Fibroblast of pulmonary artery (primary cell): ENCODE data around the gene ENC1.
A peak's percentile ranks its signal among the peaks of the same experiment; 100 is the strongest.
"Not testable (repeated sequence)": the region's sequence is repeated elsewhere in the genome, so short reads cannot be mapped to it uniquely, and the experiment has no call there.

Source experiments
- DNase-seq: peaks from one replicate; pipeline ENCODE4 v3.0.0-alpha.2; 2010; ENCODE audit warnings: low read depth
- H3K4me3 ChIP-seq: replicated peaks from 2 replicates; pipeline ENCODE4 v1.5.1; 2011; ENCODE audit warnings: low read depth, mild to moderate bottlenecking, control low read depth, low read length, moderate library complexity
- TF ChIP-seq, protein P1 (sequence below): IDR thresholded peaks from 2 replicates; pipeline ENCODE4 v1.5.1; 2011; ENCODE audit warnings: mild to moderate bottlenecking, control low read depth, low read length, inconsistent platforms; ENCODE audit errors: missing control alignments

Gene ENC1

DNA sequence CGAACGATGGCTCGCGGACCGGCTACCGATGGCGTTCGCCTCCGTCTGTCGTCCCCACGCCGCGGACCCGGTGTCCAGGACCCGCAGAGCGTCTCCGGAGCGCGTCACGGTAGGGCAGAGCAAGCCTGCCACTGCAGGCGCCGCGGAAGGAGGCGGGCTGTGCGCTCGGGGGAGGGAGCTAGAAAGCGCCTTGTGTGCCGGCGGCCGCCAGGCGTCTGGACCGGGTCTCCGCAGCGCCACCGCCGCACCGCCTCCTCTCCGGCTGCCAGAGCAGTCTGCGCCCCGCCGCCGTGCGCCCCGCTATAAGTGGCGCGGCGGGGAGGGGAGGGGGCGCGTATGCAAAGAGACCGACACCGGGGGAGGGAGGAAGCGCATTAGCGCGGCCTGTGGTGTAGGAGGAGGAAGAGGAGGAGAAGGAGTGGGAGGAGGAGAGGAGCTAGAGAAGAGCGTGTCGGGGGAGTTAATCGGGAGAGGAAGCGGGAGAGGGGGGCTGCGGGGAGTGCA lies at the start of gene ENC1:
TSS of gene ENC1 (minus strand) at position 279 of the 504 bp plus-strand sequence. CDS start 4,243 bp downstream, outside the sequence.
- TF ChIP-seq, protein P1, sequence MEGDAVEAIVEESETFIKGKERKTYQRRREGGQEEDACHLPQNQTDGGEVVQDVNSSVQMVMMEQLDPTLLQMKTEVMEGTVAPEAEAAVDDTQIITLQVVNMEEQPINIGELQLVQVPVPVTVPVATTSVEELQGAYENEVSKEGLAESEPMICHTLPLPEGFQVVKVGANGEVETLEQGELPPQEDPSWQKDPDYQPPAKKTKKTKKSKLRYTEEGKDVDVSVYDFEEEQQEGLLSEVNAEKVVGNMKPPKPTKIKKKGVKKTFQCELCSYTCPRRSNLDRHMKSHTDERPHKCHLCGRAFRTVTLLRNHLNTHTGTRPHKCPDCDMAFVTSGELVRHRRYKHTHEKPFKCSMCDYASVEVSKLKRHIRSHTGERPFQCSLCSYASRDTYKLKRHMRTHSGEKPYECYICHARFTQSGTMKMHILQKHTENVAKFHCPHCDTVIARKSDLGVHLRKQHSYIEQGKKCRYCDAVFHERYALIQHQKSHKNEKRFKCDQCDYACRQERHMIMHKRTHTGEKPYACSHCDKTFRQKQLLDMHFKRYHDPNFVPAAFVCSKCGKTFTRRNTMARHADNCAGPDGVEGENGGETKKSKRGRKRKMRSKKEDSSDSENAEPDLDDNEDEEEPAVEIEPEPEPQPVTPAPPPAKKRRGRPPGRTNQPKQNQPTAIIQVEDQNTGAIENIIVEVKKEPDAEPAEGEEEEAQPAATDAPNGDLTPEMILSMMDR = peak; percentile 25
- peak within 1 kb of the TSS; percentile 93 for H3K4me3 ChIP-seq
- DNase-seq = peak; percentile 89

GRCh38 chr5:74686962-74687751 lies 46.6 kb upstream of the ENC1 start:
- H3K4me3 ChIP-seq = peak overlapping the region; percentile 88
- TF ChIP-seq, protein P1 = no peak
- DNase-seq = no peak

- peak overlapping the region; percentile 88 for H3K4me3 ChIP-seq
- peak; percentile 47 for DNase-seq
- TF ChIP-seq, protein P1 = no peak
Measured at GRCh38 chr5:74685979-74686631, 45.6 kb upstream of the ENC1 start.

- peak; percentile 80 for DNase-seq
- TF ChIP-seq, protein P1 = no peak
- H3K4me3 ChIP-seq = peak within 1 kb of the TSS; percentile 88
Measured at GRCh38 chr5:74684900-74685851, 44.6 kb upstream of the ENC1 start, which contains the start of gene HEXB. TSS of gene HEXB (plus strand) at chr5:74685233. CDS start at chr5:74685261, 28 bp downstream.

GRCh38 chr5:74679966-74680365 lies 39.4 kb upstream of the ENC1 start:
- DNase-seq = peak; percentile 28
- TF ChIP-seq, protein P1 = no peak
- no peak overlapping the region for H3K4me3 ChIP-seq

DNA sequence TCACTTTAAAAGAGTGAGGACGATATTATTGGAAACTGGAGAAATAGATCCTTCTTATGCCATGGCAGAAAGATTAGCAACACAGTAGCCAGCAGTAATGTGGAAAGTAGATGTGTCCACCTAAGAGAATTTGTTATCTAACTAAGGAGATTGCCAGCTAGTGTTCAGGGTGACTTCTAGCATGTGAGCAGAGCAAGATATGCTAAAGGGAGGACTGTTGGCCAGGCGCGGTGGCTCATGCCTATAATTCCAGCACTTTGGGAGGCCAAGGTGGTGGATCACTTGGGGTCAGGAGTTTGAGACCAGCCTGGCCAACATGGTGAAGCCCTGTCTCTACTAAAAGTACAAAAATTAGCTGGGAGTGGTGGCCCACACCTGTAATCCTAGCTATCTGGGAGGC lies 38.8 kb upstream of the ENC1 start:
- not testable (repeated sequence) for H3K4me3 ChIP-seq, DNase-seq

- not testable (repeated sequence) for H3K4me3 ChIP-seq, DNase-seq
Measured at GRCh38 chr5:74678123-74678522, 37.6 kb upstream of the ENC1 start.

DNA sequence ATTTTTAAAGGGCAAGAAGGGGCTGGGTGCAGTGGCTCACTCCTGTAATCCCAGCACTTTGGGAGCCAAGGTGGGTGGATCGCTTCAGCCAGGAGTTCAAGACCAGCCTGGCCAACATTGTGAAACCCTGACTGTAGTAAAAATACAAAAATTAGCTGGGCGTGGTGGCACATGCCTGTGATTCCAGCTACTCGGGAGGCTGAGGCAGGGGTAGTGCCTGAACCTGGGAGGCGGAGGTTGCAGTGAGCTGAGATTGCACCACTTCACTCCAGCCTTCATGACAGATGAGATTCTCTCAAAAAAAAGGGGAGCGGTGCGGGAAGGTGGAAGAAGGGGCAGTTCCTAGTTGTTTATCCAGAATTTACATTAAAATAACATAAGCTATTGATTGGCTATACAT lies 35.9 kb upstream of the ENC1 start:
- DNase-seq, H3K4me3 ChIP-seq: not testable (repeated sequence)
